HG02840 (cell line): ENCODE results near the gene A2ML1.
"Not testable (repeated sequence)": the region's sequence is repeated elsewhere in the genome, so short reads cannot be mapped to it uniquely, and the experiment has no call there.

ENCODE experiments used
- ATAC-seq: cut with Tn5 transposase; IDR thresholded peaks from one replicate; pipeline ENCODE4 v1.9.1; 2021; ENCODE audit warnings: mild to moderate bottlenecking, moderate library complexity, moderate number of reproducible peaks; ENCODE audit not compliant: unreplicated experiment, low FRiP score

The A2ML1 gene

DNA sequence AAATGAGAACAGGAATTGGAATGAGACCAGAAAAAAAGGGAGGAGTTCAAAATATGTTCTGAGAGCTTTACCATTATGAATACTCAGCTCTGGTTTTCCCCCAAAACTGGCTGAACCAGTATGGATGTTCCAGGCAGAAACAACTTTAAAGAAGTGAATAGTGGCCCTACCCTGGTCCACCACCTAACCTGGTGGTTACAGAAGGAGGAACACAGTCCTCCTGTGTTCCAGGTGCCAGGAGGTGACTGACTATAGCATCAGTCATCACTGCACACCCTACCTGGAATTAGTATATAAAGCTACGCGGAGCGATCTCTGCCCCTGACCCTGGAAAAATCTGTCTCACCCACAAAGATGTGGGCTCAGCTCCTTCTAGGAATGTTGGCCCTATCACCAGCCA is at the start of gene A2ML1:
A2ML1 (plus strand) TSS at position 324 of the 400 bp plus-strand sequence; CDS start at position 355, 31 bp downstream.
- ATAC-seq: no peak

DNA sequence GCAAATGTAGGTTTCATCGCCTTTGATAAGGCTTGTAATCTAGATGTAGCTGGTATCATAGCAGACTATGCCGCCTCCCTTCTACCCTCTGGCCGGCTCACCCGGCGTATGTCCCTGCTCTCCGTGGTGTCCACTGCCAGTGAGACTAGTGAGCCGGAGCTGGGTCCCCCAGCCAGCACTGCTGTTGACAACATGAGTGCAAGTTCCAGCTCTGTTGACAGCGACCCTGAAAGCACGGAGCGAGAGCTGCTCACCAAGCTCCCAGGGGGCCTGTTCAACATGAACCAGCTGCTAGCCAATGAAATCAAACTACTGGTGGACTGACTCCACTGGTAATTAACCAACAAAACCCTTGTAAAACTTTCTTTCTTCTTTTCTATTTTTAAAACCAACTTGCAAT is 49.0 kb upstream of the A2ML1 start:
- ATAC-seq: no peak

DNA sequence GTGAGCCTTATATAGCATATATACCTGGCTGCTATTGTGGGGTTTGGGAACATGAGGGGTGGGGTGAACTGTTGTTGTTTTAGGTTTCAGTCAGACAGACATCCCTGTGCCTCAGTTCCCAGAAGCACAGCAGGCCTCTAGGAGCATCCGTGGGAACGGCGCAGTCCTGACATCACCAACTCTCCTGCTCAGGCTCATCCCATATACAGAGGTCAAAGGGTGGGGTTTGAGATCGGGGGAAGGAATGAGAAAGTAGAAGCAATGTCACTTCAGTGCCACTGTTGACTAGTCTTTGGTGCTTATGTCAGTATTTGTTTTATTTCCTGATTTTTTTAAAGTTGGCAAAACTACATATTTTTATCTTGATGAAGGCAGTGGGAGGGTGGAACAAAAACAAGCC is 43.1 kb upstream of the A2ML1 start:
- ATAC-seq: no peak

DNA sequence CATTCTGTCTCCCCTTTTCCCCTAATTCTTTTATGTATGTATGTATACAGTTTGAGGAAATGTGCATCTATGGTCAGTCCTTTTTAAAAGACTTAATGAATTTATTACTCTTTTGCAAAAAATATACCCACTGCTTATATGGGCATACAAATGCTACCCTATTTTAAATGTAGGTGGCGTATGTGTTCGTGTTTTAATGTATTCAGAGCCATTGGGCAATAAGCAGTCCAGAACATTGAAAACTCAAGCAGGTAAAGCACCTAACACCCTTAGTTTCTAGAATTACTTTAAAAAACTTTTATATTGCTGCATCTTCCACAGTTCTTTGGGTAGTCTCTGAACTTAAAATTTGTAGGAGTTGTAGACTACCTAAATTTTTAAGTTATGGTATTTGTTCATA is 42.6 kb upstream of the A2ML1 start:
- ATAC-seq: no peak

DNA sequence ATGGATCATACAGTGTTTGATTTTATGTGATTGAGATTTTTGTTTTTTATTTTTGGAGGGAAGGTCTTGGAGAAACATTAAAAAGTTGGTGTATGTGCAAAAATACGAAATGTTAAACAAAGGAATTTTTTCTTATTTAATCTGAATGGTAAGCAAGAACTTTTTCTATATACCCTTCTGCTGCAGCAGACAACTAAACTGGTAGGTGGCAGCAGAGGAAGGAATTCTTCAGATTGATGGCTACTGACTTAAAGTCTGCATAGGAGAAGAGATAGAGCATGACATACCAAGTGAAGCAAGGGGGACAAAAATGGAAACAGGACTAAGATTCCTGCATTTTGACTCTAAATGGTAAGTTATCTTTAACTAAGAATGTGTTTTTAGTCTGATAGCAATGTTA is 42.0 kb upstream of the A2ML1 start:
- no peak for ATAC-seq

DNA sequence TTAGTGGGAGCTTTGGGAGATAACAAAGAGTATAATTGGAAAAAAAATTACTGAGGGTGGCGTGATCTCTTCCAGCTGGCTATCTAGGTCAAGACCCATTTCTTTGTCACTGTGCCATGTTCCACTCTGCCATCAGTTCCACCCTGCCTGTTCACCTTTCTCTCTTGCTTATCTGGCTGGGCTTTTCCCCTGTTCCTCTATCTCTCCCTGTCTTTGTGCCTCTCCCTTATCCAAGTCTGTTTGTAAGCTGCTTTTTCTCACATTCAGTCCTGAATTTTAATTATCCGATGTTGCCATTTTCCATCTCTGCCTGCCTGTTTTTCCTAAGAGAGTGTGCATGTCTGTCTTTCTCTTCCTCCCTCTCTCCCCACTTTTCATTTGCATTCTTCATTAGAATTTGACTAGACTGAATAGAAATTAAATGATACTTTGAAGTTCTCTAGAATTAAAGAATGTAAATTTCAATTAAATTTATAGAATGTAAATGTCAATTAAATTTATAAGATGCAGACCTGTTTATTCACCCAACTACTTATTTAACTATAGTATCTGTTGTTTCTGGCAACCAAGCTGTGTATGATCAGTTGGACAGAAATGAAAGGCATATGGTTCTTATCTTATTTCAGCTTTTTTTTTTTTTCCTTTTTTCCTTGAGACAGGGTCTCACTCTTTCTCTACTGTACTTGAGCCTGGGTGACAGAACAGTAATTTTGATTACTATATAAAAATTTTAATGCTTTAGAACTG is 40.9 kb upstream of the A2ML1 start:
- ATAC-seq: no peak

DNA sequence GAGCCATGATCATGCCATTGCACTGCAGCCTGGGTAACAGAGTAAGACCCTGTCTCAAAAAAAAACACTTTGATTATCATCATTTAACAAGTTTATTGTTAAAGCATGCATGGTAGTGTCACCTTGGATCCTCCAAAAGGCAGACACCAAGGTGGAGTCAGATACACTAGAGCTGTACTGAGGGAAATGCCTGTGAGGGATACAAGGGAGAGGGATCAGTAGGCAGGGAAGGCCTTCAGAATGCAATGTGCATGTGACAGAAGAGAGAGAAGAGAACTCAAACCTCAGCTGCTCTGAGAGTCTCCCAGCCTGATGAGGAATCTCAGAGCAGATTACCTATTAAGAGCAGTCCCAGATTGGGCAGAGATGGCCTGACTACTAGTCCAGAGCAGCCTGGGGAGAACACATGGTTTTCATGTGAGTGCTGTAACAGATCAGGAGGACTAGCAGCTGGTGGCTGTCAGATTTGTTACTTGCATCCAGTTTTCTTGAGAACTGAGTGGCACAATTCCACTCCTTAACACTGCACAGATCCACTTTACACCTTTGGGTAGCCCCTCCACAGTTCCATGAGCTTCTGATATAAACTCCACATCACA is 38.0 kb upstream of the A2ML1 start:
- ATAC-seq: no peak

DNA sequence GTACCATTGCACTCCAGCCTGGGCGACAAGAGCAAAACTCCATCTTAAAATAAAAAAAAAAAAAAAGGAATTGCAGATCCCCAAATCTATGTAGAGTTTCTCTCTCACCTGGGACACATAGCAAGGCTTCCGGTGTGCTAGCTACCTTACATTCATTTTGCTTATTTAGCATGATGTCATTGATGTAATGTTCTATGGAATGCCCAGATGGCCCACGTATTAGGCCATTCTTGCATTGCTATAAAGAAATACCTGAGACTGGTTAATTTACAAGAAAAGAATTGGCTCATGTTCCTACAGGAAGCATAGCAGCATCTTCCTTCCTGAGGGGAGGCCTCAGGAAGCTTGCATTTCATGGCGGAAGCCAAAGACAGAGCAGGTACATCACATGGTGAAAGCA is 36.9 kb upstream of the A2ML1 start:
- ATAC-seq: no peak

DNA sequence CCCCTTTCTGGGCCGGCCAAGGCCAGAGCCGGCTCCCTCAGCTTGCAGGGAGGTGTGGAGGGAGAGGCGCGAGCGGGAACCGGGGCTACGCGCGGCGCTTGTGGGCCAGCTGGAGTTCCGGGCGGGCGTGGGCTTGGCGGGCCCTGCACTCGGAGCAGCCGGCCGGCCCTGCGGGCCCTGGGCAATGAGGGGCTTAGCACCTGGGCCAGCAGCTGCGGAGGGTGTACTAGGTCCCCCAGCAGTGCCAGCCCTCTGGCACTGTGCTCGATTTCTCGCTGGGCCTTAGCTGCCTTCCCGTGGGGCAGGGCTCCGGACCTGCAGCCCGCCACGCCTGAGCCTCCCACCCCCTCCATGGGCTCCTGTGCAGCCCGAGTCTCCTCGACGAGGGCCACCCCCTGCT is 35.2 kb upstream of the A2ML1 start:
- ATAC-seq: not testable (repeated sequence)

DNA sequence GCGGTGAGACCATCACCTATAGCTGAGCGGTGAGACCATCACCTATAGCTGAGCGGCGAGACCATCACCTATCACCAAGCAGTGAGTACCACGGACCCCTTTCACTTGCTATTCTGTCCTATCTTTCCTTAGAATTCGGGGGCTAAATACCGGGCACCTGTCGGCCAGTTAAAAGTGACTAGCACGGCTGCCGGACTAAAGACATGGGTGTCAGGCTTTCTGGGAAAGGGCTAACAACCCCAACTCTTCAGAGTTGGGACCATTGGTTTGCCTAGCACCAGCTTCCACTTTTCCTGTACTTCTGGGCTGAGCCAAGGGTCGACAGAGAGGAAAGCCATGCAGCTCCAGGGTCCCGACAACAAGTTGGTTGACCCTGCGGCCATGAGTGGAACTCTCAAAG is 33.7 kb upstream of the A2ML1 start:
- ATAC-seq: not testable (repeated sequence)

DNA sequence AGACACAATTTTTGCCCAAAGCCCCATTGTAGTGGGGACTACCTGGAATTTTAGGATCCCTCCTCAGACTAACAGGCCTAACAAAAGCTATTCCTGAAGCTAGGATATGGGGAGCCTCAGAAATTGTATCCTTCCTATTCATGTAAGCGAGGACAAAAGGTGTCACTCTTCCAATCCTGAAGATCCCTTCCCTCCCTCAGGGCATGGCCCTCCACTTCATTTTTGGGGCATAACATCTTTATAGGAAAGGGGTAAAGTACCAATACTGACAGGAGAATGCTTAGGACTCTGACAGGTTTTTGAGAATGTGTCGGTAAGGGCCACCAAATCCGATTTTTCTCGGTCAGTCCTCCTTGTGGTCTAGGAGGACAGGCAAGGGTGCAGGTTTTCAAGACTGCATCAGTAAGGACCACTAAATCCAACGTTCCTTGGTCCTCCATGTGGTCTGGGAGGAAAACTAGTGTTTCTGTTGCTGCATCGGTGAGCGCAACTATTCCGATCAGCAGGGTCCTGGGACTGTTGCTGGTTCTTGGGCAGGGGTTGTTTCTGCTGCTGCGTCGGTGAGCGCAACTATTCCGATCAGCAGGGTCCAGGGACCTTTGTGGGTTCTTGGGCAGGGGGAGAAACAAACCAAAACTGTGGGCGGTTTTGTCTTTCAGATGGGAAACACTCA is 32.9 kb upstream of the A2ML1 start:
- ATAC-seq: not testable (repeated sequence)

DNA sequence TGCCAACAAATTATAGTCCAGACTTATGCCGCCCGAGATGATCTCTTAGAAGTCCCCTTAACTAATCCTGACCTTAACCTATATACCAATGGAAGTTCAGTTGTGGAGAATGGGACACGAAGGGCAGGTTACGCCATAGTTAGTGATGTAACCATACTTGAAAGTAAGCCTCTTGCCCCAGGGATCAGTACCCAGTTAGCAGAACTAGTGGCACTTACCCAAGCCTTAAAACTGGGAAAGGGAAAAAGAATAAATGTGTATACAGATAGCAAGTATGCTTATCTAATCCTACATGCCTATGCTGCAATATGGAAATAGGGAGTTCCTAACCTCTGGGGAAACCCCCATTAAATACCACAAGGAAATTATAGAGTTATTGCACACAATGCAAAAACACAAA is 29.2 kb upstream of the A2ML1 start:
- ATAC-seq: not testable (repeated sequence)

DNA sequence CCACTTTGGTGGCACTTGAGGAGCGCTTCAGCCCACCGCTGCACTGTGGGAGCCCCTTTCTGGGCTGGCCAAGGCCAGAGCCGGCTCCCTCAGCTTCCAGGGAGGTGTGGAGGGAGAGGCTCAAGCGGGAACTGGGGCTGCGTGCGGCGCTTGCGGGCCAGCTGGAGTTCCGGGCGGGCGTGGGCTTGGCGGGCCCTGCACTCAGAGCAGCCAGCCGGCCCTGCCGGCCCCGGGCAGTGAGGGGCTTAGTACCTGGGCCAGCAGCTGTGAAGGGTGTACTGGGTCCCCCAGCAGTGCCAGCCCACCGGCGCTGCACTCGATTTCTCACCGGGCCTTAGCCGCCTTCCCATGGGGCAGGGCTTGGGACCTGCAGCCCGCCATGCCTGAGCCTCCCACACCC is 27.8 kb upstream of the A2ML1 start:
- ATAC-seq: not testable (repeated sequence)

DNA sequence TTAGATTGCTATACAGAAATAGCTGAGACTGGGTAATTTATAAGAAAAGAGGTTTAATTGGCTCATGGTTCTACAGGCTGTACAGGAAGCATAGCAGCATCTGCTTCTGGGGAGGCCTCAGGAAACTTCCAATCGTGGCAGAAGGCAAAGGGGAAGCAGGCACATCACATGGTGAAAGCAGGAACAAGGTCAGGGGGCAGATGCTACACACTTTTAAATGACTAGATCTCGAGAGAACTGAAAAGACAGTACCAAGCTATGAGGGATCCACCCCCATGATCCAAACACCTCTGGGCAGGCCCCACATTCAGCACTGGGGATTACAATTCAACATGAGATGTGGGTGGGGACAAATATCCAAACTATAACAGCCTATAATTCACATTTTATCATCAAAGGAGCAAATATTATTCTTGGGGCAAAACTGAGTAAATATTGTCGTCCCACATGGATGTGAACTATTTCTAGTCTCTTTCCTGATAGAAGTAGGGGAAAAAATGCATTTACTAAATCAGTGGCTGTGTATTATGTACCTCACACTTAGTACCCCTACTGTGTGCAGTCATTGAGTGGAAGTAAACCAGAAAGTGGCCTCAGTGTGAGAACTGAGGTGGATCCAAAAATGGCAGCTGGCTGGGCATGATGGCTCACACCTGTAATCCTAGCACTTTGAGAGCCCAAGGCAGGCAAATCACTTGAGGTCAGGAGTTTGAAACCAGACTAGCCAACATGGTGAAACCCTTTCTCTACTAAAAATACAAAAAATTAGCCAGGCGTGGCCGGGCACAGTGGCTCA is 25.4 kb upstream of the A2ML1 start:
- no peak for ATAC-seq

DNA sequence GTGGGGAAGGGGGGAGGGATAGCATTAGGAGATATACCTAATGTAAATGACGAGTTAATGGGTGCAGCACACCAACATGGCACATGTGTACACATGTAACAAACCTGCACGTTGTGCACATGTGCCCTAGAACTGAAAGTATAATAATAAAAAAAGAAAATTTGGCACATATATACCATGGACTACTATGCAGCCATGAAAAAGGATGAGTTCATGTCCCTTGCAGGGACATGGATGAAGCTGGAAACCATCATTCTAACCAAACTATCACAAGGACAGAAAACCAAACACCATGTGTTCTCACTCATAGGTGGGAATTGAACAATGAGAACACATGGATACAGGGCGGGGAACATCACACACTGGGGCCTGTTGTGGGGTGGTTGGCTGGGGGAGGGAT is 21.2 kb upstream of the A2ML1 start:
- ATAC-seq: not testable (repeated sequence)

DNA sequence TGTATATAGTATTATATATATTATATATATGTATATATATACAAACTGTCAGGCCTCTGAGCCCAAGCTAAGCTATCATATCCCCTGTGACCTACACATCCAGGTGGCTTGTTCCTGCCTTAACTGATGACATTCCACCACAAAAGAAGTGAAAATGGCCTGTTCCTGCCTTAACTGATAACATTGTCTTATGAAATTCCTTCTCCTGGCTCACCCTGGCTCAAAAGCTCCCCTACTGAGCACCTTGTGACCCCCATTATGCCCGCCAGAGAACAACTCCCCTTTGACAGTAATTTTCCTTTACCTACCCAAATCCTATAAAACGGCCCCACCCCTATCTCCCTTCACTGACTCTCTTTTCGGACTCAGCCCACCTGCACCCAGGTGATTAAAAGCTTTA is 17.6 kb upstream of the A2ML1 start:
- ATAC-seq: not testable (repeated sequence)

DNA sequence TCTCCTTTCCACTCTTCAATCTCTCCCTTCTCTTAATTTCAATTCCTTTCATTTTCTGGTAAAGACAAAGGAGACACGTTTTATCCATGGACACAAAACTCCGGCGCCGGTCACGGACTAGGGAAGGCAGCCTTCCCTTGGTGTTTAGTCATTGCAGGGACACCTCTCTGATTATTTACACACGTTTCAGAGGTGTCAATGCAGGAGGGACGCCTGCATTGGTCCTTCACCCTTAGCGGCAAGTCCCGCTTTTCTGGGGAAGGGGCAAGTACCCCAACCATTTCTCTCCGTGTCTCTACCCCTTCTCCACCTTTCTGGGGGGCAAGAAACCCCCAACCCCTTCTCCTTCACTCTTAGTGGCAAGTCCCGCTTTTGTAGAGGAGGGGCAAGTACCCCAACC is 16.9 kb upstream of the A2ML1 start:
- not testable (repeated sequence) for ATAC-seq

DNA sequence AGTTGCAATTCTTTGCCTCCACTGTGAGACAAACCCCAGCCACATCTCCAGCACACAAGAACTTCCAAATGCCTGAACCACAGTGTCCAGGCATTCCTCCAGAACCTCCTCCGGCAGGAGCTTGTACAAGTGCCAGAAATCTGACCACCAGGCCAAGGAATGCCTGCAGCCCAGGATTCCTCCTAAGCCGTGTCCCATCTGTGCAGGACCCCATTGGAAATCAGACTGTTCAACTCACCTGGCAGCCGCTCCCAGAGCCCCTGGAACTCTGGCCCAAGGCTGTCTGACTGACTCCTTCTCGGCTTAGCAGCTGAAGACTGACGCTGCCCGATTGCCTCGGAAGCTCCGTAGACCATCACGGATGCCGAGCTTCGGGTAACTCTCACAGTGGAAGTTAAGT is 15.3 kb upstream of the A2ML1 start:
- ATAC-seq: not testable (repeated sequence)

DNA sequence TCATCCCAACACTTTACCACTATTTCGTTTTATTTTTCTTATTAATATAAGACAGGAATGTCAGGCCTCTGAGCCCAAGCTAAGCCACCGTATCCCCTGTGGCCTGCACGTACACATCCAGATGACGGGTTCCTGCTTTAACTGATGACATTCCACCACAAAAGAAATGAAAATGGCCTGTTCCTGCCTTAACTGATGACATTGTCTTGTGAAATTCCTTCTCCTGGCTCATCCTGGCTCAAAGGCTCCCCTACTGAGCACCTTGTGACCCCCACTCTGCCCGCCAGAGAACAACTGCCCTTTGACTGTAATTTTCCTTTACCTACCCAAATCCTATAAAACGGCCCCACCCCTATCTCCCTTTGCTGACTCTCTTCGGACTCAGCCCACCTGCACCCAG is 12.3 kb upstream of the A2ML1 start:
- ATAC-seq: not testable (repeated sequence)

DNA sequence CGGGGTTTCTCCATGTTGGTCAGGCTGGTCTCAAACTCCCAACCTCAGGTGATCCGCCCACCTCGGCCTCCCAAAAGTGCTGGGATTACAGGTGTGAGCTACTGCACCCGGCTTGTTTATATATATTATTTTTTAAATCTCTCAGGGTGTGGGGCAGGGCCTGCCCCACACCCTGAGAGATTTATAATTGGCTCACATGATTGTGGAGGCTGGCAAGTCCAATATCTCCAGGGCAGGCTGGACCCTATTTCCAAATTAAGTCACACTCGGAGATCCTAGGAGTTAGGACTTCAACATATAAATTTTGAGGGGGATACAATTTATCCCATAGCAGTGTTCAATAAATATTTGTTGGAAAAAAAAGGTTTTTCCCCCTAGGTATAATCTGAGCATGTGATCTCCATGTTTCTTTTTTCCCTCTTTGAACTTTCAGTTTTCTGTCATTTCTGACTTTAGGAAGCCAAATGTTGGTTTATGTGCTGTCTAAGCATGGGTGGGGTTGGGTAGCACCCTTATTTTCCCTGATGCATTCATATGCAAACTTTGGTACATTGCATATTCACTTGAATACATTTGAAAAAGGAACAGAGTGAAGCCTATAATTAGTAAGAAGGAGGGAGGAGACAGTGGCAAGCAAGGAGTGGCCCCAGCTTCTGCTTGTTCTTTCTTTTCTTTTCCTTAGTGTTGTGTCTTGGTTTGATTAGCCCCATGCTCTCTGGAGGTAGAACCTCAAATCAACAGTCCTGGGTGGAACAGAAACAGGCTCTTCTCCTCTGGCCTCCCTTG is 8.7 kb upstream of the A2ML1 start:
- no peak for ATAC-seq
